Epidermal melanocyte (primary cell): Measurements from ENCODE around the gene MRPL28.
"Not testable (repeated sequence)": the region's sequence is repeated elsewhere in the genome, so short reads cannot be mapped to it uniquely, and the experiment has no call there.

ENCODE experiments used
- DNase-seq: peaks from one replicate; pipeline ENCODE4 v3.0.0; 2011; ENCODE audit warnings: low spot score; ENCODE audit not compliant: insufficient read length

Gene MRPL28

GRCh38 chr16:341095-341973 is 29.0 kb downstream of the MRPL28 start:
- not testable (repeated sequence) for DNase-seq

- DNase-seq: no peak
Observed at GRCh38 chr16:340370-341091, 29.8 kb downstream of the MRPL28 start.

DNA sequence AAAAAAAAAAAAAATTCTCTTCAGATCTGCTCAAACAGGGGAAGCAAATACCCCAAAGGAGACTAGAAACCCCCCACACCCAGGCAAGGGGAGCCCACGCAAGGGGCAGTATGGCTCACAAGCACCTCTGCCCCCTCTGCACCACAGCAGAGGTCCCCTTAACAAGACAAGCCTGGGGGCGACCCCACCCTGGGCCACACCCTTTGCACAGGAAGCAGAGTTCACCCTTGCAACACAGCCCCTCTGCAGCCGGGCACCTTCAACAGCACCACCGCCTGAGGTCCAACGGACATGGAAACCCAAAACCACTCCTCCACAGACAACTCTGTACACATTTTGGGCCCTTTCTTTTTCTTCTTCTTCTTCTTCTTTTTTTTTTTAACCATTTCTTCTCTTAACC is 30.7 kb downstream of the MRPL28 start:
- no peak for DNase-seq

- DNase-seq: no peak
Observed at GRCh38 chr16:337975-338575, 32.3 kb downstream of the MRPL28 start.

DNA sequence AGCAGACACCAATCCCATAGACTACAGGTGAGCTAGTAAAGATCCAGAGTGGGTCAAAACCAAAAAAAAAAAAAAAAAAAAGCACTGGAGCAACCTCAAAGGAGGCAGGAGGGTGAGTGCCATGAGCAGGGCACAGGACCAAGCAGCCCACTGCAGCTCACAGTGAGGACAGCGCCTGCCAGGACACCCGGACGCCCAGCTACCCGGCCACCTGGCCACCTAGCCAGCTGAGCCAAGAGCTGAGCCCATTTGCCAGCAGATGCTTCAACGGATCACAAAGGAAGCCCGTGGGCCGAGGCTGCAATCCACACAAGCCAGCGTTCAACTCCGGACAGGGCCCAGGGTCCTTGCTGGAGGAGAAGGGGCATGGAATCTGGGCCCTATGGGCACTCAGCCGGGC is 32.9 kb downstream of the MRPL28 start:
- no peak for DNase-seq

DNA sequence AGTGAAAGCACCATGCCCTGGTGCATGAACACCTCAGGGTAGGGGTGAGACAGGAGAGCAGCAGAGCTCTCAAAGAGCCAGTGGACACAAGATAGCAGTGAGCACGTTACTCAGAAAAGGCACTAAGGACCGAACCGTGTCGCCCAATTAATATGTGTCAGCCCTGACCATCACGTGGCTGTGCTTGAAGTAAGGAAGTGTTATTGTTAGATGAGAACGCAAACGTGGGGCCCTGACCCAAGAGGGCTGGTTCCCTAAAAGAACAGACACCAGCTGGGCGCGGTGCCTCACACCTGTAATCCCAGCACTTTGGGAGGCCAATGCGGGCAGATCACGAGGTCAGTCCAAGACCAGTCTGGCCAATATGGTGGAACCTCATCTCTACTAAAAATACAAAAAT is 34.1 kb downstream of the MRPL28 start:
- no peak for DNase-seq

- not testable (repeated sequence) for DNase-seq
Observed at GRCh38 chr16:334861-335632, 35.3 kb downstream of the MRPL28 start.

DNA sequence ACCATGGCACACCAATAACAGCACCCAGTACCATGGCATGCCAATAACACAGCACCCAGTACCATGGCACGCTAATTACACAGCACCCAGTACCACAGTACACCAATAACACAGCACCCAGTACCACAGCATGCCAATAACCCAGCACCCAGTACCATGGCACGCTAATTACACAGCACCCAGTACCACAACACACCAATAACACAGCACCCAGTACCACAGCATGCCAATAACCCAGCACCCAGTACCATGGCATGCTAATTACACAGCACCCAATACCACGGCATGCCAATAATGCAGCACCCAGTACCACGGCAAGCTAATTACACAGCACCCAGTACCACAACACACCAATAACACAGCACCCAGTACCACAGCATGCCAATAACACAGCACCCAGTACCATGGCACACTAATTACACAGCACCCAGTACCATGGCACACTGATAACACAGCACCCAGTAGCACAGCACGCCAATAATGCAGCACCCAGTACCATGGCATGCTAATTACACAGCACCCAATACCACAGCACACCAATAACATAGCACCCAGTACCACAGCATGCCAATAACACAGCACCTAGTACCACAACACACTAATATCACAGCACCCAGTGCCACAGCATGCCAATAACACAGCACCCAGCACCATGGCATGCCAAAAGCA is 36.0 kb downstream of the MRPL28 start:
- not testable (repeated sequence) for DNase-seq

DNA sequence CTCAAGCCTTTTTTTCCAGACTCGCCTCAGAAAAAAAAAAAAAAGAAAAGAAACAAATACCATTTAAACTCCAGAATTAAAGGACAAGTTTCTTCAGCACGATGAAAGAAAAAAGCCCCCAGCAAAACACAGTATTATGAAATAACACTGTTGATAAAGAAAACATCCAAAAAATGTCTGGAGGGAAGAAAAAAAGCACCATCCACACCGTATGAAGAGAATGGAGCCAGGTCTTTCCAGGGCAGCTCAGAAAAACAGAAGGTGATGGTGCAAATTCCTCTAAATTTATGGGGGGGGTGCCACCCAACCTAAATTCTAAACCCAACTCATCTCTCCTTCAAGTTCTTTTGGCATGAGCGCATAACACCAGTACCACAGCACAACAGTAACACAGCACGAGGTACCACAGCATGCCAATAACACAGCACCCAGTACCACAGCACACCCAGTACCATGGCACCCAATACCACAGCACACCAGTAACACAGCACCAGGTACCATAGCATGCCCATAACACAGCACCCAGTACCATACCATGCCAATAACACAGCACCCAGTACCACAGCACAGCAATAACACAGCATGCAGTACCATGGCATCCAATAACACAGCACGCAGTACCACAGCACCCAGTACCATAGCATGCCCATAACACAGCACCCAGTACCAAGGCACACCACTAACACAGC is 36.8 kb downstream of the MRPL28 start:
- DNase-seq: no peak

GRCh38 chr16:331181-331814 is 39.0 kb downstream of the MRPL28 start:
- DNase-seq: peak; percentile 70

DNA sequence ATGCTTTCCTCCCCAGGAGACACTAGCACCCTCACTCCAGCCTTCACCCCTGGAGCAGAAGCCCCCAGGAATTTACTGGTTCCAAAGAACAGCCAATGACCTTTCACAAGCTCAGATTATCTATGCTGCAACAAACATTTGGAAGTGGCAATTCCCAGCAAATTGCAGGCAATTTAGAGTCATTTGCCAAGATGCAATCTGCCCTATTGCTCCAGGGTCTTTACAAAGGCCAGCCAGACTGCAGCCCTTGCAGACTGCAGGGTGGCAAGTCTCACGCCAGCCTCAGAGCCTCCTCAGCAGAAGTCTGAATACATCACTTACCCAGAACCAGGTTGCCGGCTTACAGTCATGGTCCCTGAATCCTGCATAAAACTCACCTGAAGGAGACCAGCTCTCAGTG is 39.6 kb downstream of the MRPL28 start:
- peak; percentile 27 for DNase-seq

DNA sequence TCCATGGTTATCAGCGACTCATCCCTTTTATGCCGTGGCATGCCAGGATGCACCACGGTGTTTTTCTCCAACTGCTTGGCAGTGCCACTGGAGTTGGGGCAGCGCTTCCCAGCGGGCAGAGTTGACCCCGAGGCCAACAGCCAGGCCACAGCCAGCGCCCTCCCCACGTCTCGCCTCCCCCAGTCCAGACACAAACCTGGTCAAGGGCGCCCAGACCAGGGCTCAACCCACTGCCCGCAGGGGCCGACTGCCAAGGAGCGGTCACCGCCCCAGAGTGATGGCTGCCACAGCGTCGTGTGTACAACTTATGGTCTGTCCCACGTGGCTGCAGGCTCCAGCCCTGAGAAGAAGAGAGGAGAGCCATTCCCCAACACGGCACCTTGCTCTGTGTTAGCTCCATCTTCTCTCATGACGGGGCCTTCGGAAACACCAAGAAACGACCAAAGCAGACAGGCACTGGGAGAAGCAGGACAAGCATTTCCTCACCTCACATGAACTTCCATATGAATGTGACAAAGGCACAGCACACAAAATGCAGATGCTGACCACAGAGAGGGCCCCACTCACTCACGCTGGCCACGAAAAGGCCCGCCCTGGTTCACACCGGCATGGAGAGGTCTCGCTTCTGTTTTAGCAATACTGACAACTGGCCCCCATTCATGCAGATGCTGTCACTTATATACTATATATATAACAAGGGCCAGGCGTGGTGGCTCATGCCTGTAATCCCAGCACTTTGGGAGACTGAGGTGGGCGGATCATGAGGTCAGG is 44.8 kb downstream of the MRPL28 start:
- DNase-seq: no peak

DNA sequence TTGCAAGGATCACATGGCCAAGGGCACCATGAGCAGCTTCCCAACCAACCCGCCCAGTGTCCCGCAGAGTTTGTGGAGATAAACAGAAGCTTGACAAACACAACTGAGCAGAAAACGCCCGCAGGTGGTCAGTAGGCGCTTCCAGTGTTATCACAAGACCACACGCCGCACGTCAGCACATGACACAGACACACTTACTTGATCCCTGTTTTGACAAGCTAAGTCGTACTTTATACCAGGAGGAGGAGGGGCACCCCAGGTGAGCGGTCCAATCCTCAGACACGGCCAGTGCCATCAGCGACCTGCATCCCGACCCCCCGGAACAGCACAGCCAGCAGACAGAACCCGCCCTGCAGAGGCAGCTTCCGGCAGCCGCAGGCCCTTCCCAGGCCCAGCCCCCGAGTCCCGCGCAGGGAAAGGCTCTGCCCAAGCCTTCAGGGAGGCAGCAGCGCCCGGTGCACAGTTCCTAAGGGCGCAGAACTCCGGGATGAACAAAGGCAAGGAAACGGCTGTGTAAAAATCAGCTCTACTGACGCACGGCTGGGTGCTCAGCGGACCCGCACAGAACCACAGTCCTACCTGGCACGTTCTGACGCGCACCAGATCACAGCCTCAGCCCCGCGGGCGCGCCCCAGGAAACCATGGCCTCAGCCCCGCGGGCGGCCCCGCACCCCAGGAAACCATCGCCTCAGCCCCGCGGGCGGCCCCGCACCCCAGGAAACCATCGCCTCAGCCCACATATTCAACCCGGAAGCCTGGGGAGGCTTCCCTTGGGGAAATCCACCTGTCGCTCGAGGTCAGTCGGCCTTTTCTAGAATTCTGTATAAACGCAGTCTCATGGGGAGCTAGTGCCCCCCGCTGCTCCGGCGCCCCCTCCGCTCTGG is 45.6 kb downstream of the MRPL28 start:
- DNase-seq: no peak

DNA sequence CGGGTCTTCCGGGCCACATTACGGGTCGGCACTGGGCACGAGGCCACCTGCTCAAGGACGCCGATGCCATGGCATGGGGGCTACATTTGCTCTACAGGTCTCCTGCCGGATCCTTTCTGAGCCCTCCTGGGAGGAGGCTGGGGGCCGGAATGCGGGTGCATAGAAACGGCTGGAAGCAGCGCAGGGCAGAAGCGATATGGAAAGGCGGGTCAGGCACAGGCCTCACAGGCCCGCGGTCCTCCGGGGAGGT is 46.2 kb downstream of the MRPL28 start:
- DNase-seq: no peak

DNA sequence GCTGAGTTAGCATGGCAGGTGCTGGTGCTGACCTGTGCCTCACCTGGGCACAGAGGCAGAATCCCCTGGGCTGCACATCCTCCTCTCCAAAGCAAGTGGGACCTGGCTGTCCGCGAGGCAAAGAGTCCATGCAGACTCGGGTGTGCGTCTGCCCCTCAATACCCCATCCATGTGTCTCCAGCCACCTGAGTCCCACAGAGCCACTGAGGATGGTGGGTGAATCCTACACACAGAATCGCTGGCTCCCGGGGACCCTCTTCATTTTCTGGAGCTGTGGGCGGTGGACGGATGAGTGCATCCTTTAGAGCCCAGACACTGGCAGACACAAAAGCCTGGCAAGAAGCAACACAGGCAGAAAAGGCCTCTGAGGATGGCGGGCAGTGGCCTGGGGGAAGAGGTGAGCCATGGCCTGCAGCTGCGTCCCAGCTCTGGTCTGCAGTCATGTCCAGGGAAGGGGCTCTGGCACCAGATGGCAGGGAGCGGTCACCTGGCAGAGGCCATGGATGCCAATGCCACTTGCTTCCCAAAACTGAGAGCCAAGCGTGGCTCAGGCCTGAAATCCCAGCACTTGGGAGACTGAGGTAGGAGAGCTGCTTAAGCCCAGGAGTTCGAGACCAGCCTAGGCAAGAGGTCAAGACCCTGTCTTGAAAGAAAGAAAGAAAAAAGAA is 47.7 kb downstream of the MRPL28 start:
- no peak for DNase-seq

GRCh38 chr16:321532-321931 is 48.8 kb downstream of the MRPL28 start:
- no peak for DNase-seq

GRCh38 chr16:320206-320605 is 50.1 kb downstream of the MRPL28 start:
- DNase-seq: no peak

- DNase-seq: no peak
Observed at GRCh38 chr16:318628-319027, 51.7 kb downstream of the MRPL28 start.
